ENCODE measurements around the gene SEC16A. TPM values are rescaled to one million over a fixed set of nuclear protein-coding genes. Genes with fewer than 3 reads are reported as not detected.

Gene SEC16A
- total RNA-seq, 1 donor from 2014 or later, result 85.0 TPM

DNA sequence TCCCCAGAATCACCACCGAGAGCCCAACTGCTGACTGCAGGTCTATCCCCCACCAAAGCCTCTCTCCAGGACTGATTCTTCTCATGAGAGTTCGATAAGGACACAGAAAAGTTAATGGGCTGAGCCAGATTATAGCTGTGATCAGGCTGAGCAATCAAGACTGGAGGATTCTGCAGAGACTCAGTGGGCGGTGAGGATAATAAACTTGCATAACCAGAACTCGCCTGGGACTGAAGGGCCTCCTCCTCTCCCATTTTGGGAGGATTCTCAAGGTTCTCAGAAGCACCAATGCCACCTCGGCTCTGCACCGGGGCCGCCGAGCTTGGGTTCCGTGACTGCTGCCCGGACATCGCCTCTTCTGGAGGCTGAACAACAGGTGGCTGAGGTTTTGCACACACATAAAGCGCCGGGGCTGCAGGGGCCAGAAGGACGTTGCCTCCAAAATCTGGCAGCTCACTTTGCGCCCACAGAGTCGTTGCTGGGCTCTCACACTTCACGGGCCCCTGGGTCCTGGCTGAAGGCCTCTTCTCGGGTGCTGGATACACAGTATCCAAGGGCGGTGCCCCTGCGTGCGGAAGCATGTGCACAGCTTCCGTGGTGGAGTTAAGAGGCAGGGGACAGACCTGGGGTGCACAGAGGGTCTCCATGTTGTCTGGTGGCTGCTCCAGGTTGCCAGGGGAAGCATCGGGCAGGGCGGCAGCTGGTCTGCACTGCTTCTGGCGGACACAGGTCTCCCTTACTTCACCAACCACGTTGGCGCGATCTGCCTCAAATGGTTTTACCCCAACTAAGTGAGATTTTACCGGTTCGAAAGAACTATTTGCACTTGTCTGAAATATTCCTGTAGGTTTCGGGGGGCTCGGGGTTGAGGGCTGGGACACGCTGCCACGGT, 7.6 kb downstream of the SEC16A start:
- Mint-ChIP-seq H3K4me1 (ENCODE audit: unreplicated experiment) (peaks cover 4% of the 10 kb centered on the region), H3K27me3 (ENCODE audit: unreplicated experiment) (no peaks in the 10 kb centered on the region), H3K4me3 (ENCODE audit: unreplicated experiment) (no peak overlapping the region), H3K27ac (ENCODE audit: unreplicated experiment) (no peak overlapping the region), H3K36me3 (ENCODE audit: unreplicated experiment) (peaks cover 29% of the 10 kb centered on the region), H3K9me3 (ENCODE audit: unreplicated experiment) (no peaks in the 10 kb centered on the region)
- TF ChIP-seq, protein P1, sequence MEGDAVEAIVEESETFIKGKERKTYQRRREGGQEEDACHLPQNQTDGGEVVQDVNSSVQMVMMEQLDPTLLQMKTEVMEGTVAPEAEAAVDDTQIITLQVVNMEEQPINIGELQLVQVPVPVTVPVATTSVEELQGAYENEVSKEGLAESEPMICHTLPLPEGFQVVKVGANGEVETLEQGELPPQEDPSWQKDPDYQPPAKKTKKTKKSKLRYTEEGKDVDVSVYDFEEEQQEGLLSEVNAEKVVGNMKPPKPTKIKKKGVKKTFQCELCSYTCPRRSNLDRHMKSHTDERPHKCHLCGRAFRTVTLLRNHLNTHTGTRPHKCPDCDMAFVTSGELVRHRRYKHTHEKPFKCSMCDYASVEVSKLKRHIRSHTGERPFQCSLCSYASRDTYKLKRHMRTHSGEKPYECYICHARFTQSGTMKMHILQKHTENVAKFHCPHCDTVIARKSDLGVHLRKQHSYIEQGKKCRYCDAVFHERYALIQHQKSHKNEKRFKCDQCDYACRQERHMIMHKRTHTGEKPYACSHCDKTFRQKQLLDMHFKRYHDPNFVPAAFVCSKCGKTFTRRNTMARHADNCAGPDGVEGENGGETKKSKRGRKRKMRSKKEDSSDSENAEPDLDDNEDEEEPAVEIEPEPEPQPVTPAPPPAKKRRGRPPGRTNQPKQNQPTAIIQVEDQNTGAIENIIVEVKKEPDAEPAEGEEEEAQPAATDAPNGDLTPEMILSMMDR (IDR thresholded peaks at IDR 0.05), result no peak
- no peak for DNase-seq (ENCODE audit: extremely low spot score, unreplicated experiment)

DNA sequence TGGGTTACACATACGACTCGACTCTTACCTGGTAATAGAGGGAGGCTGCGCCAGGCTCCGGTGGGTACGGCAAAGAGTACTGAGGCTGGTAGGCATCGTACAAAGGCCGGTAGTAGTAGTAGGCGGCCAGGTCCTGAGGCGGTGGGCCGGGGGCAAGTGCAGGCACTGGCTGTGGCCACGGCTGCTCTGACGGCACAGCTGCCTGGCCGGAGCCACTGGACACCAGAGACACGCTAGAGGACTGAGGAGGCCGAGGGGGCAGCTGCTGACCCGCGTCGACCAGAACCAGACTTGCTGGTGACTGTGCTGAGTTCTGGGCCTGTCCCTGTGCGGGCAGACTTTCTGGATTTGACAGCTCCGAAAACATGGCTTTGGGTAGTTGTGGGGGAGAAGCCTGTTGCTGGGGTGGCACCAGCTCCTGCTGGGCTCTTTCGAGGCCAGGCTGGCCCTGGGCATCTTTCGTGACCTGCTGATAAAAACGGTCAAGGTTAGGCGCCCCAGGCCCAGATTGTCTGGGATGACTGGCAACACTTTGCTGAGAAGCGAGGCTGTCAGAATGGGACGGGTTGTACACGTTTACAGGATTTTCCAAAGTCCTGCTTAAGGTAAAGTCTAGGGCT, 8.7 kb downstream of the SEC16A start:
- Mint-ChIP-seq H3K36me3 (ENCODE audit: unreplicated experiment) (peaks cover 32% of the 10 kb centered on the region), H3K4me3 (ENCODE audit: unreplicated experiment) (no peak overlapping the region), H3K27me3 (ENCODE audit: unreplicated experiment) (no peaks in the 10 kb centered on the region), H3K9me3 (ENCODE audit: unreplicated experiment) (no peaks in the 10 kb centered on the region), H3K4me1 (ENCODE audit: unreplicated experiment) (no peaks in the 10 kb centered on the region), H3K27ac (ENCODE audit: unreplicated experiment) (no peak overlapping the region)
- DNase-seq (ENCODE audit: extremely low spot score, unreplicated experiment), result no peak
- TF ChIP-seq, protein P1 (IDR thresholded peaks at IDR 0.05), result no peak

DNA sequence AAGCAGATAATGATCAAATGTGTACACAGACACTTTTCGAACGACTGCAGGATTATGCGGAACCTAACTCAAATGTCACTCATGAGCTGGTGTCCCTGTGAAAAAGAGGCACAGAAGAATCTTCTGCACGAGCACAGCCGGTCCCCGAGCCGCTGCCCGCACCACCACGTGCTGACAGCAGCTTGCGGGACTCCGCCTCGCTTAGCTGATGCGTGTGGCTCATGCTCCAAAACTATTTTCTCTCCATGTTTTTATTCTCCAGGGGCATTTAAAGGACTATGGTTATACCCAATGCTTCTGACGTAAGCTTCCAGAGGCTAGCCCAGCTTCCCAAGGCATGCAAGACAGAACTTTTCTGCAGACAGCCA, 9.5 kb downstream of the SEC16A start:
- H3K9me3 Mint-ChIP-seq (ENCODE audit: unreplicated experiment), result no peaks in the 10 kb centered on the region
- no peaks in the 10 kb centered on the region for H3K4me1 Mint-ChIP-seq (ENCODE audit: unreplicated experiment)
- TF ChIP-seq, protein P1 (IDR thresholded peaks at IDR 0.05), result no peak
- H3K4me3 Mint-ChIP-seq (ENCODE audit: unreplicated experiment), result no peak overlapping the region
- no peak overlapping the region for H3K27ac Mint-ChIP-seq (ENCODE audit: unreplicated experiment)
- H3K27me3 Mint-ChIP-seq (ENCODE audit: unreplicated experiment), result no peaks in the 10 kb centered on the region
- no peak for DNase-seq (ENCODE audit: extremely low spot score, unreplicated experiment)
- H3K36me3 Mint-ChIP-seq (ENCODE audit: unreplicated experiment), result peaks cover 30% of the 10 kb centered on the region

DNA sequence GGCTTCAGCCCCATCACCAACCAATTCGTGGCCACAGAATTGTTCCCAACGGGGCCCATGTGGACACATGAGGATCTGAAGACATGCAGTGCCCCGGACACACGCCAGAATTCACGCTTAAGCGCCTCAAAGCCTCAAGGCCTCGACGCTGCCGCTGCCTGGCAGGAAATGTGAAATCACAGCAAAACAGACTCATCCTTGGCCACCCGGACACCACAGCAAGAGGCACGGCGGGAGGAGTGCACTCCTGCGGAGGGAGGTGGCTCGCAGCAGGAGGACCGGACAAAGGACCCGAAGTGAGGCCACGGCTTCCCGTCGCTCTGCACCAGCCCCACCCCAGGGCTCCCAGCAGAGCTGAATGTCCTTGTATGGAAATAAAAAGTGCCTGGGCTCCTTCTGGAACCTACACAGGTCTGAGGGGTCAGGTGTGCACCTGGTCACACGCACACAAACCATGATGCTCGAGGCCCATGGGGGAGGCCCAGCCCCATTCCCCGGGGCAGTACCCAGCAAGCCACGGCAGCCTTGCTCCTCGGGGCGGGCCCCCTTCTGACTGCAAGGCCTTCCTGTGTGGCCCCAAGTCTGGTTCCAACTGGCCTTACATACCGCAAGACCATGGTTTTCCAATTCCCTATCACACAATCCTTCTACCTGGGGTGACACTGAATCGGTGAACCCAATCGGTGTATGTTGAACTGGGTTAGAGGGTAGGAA, 10.0 kb downstream of the SEC16A start:
- H3K4me3 Mint-ChIP-seq (ENCODE audit: unreplicated experiment), result no peak overlapping the region
- H3K4me1 Mint-ChIP-seq (ENCODE audit: unreplicated experiment), result no peaks in the 10 kb centered on the region
- no peak overlapping the region for H3K27ac Mint-ChIP-seq (ENCODE audit: unreplicated experiment)
- no peaks in the 10 kb centered on the region for H3K9me3 Mint-ChIP-seq (ENCODE audit: unreplicated experiment)
- no peak for DNase-seq (ENCODE audit: extremely low spot score, unreplicated experiment)
- H3K36me3 Mint-ChIP-seq (ENCODE audit: unreplicated experiment), result peaks cover 29% of the 10 kb centered on the region
- TF ChIP-seq, protein P1 (IDR thresholded peaks at IDR 0.05), result no peak
- H3K27me3 Mint-ChIP-seq (ENCODE audit: unreplicated experiment), result no peaks in the 10 kb centered on the region
